Hepatocyte (in vitro differentiated cells): ENCODE results near the gene SCGB2B2.
"Not testable (repeated sequence)": the region's sequence is repeated elsewhere in the genome, so short reads cannot be mapped to it uniquely, and the experiment has no call there.

ENCODE experiments used
- CTCF ChIP-seq: fragments of 200-600 bp; sonication (generic); IDR thresholded peaks from 2 replicates; pipeline ENCODE4 v1.5.1; 2016; ENCODE audit warnings: antibody characterized with exemption, mild to moderate bottlenecking; ENCODE audit not compliant: poor library complexity
- EZH2 ChIP-seq: fragments of 200-600 bp; sonication (generic); IDR thresholded peaks from 2 replicates; pipeline ENCODE4 v1.6.1; 2016; ENCODE audit warnings: antibody characterized with exemption, mild to moderate bottlenecking, borderline replicate concordance

- not testable (repeated sequence) for TF ChIP-seq CTCF, EZH2
Observed at GRCh38 chr19:34668690-34669089, 8.3 kb downstream of the SCGB2B2 start.
